Duodenal mucosa (tissue), 2 donors: ENCODE data around the gene DNAAF9.

Experiments used
- H3K27ac ChIP-seq: one replicate; pipeline ENCODE4 v1.7.0; 2013; ENCODE audit warnings: low read depth, low read length
- H3K27me3 ChIP-seq, 2 donors: one replicate each; pipeline ENCODE4 v1.7.0; 2013; ENCODE audit warnings: low read length in 2 of 2, control low read depth in 1 of 2; ENCODE audit not compliant: insufficient read depth in 2 of 2, control insufficient read depth in 1 of 2
- H3K36me3 ChIP-seq, 2 donors: one replicate each; pipeline ENCODE4 v1.7.0; 2013; ENCODE audit warnings: low read length in 2 of 2, control low read depth in 1 of 2; ENCODE audit not compliant: insufficient read depth in 2 of 2, control insufficient read depth in 1 of 2
- H3K4me1 ChIP-seq, 2 donors: one replicate each; pipeline ENCODE4 v1.7.0; 2013; ENCODE audit warnings: low read length in 2 of 2, control low read depth in 1 of 2; ENCODE audit not compliant: insufficient read depth in 2 of 2, control insufficient read depth in 1 of 2
- H3K4me3 ChIP-seq, 2 donors: one replicate each; pipeline ENCODE4 v1.7.0; 2013; ENCODE audit warnings: low read length in 2 of 2, low read depth in 1 of 2
- H3K9ac ChIP-seq, 2 donors: one replicate each; pipeline ENCODE4 v1.7.0; 2013; ENCODE audit warnings: low read length in 2 of 2, low read depth in 1 of 2
- H3K9me3 ChIP-seq, 2 donors: one replicate each; pipeline ENCODE4 v1.7.0; 2013; ENCODE audit warnings: low read length in 2 of 2, control low read depth in 1 of 2; ENCODE audit not compliant: control insufficient read depth in 1 of 2

The DNAAF9 gene

GRCh38 chr20:3407040-3407770, at the start of gene DNAAF9:
TSS of gene DNAAF9 (minus strand) at chr20:3407669. CDS start at chr20:3407557, 112 bp downstream.
- Histone ChIP-seq H3K9me3 (no peaks in the 10 kb centered on the region), H3K9ac (peak within 1 kb of the TSS; percentile 76 to 96), H3K36me3 (no peaks in the 10 kb centered on the region), H3K4me1 (peaks cover 4 to 19% of the 10 kb centered on the region in 2 donors), H3K27me3 (no peaks in the 10 kb centered on the region), H3K27ac (peak within 1 kb of the TSS; percentile 58), H3K4me3 (peak within 1 kb of the TSS; percentile 90 to 95)

- H3K27ac ChIP-seq = no peak overlapping the region
- H3K9me3 ChIP-seq = no peaks in the 10 kb centered on the region
- no peaks in the 10 kb centered on the region for H3K36me3 ChIP-seq
- no peak overlapping the region for H3K4me3 ChIP-seq
- H3K4me1 ChIP-seq = peaks cover 7 to 9% of the 10 kb centered on the region in 2 donors
- no peaks in the 10 kb centered on the region for H3K27me3 ChIP-seq
- H3K9ac ChIP-seq = no peak overlapping the region
Measured at GRCh38 chr20:3456648-3457047, 49.2 kb upstream of the DNAAF9 start.

- peaks cover 4% of the 10 kb centered on the region in 2 donors for H3K4me1 ChIP-seq
- H3K27ac ChIP-seq = no peak overlapping the region
Measured at GRCh38 chr20:3454831-3455230, 47.4 kb upstream of the DNAAF9 start.

GRCh38 chr20:3452690-3453089, 45.2 kb upstream of the DNAAF9 start:
- Histone ChIP-seq H3K27ac (no peak overlapping the region), H3K4me3 (no peak overlapping the region), H3K9me3 (no peaks in the 10 kb centered on the region), H3K27me3 (no peaks in the 10 kb centered on the region), H3K4me1 (no peaks in the 10 kb centered on the region), H3K9ac (no peak overlapping the region), H3K36me3 (no peaks in the 10 kb centered on the region)

More at GRCh38 chr20:3454831-3455230, 47.4 kb upstream of the DNAAF9 start:
- Histone ChIP-seq H3K36me3 (no peaks in the 10 kb centered on the region), H3K9ac (no peak overlapping the region), H3K27me3 (no peaks in the 10 kb centered on the region), H3K4me3 (no peak overlapping the region), H3K9me3 (no peaks in the 10 kb centered on the region)

- H3K27me3 ChIP-seq = no peaks in the 10 kb centered on the region
- no peak overlapping the region for H3K27ac ChIP-seq
- H3K9me3 ChIP-seq = no peaks in the 10 kb centered on the region
- no peak overlapping the region for H3K9ac ChIP-seq
- no peaks in the 10 kb centered on the region for H3K4me1 ChIP-seq
- no peak overlapping the region for H3K4me3 ChIP-seq
- H3K36me3 ChIP-seq = no peaks in the 10 kb centered on the region
Measured at GRCh38 chr20:3452136-3452535, 44.7 kb upstream of the DNAAF9 start.

- H3K9ac ChIP-seq = no peak overlapping the region
- H3K4me3 ChIP-seq = no peak overlapping the region
- no peaks in the 10 kb centered on the region for H3K27me3 ChIP-seq
- no peak overlapping the region for H3K27ac ChIP-seq
- no peaks in the 10 kb centered on the region for H3K4me1 ChIP-seq
- H3K9me3 ChIP-seq = no peaks in the 10 kb centered on the region
- H3K36me3 ChIP-seq = no peaks in the 10 kb centered on the region
Measured at GRCh38 chr20:3449319-3449718, 41.9 kb upstream of the DNAAF9 start.

GRCh38 chr20:3447321-3447720, 39.9 kb upstream of the DNAAF9 start:
- no peaks in the 10 kb centered on the region for H3K9me3 ChIP-seq
- no peaks in the 10 kb centered on the region for H3K27me3 ChIP-seq
- H3K9ac ChIP-seq = no peak overlapping the region
- H3K36me3 ChIP-seq = no peaks in the 10 kb centered on the region
- H3K4me1 ChIP-seq = no peaks in the 10 kb centered on the region
- no peak overlapping the region for H3K4me3 ChIP-seq
- no peak overlapping the region for H3K27ac ChIP-seq

GRCh38 chr20:3446779-3447178, 39.3 kb upstream of the DNAAF9 start:
- Histone ChIP-seq H3K9ac (no peak overlapping the region), H3K9me3 (no peaks in the 10 kb centered on the region), H3K36me3 (no peaks in the 10 kb centered on the region), H3K27ac (no peak overlapping the region), H3K27me3 (no peaks in the 10 kb centered on the region), H3K4me1 (no peaks in the 10 kb centered on the region), H3K4me3 (no peak overlapping the region)

- Histone ChIP-seq H3K4me1 (peaks cover 4 to 7% of the 10 kb centered on the region in 2 donors), H3K9me3 (no peaks in the 10 kb centered on the region), H3K27ac (no peak overlapping the region), H3K36me3 (no peaks in the 10 kb centered on the region), H3K9ac (no peak overlapping the region), H3K4me3 (no peak overlapping the region), H3K27me3 (no peaks in the 10 kb centered on the region)
Measured at GRCh38 chr20:3436864-3437574, 29.6 kb upstream of the DNAAF9 start.

- no peak overlapping the region for H3K27ac ChIP-seq
Measured at GRCh38 chr20:3434232-3434631, 26.8 kb upstream of the DNAAF9 start.

More at GRCh38 chr20:3434232-3434631, 26.8 kb upstream of the DNAAF9 start:
- Histone ChIP-seq H3K4me1 (peaks cover 5 to 7% of the 10 kb centered on the region in 2 donors), H3K27me3 (no peaks in the 10 kb centered on the region), H3K9ac (no peak overlapping the region), H3K36me3 (no peaks in the 10 kb centered on the region), H3K4me3 (no peak overlapping the region), H3K9me3 (no peaks in the 10 kb centered on the region)
